Kidney (tissue), 14 donors: ENCODE results near the gene SMIM26. TPM values are rescaled to one million over a fixed set of nuclear protein-coding genes. Genes with fewer than 3 reads are reported as not detected.

ENCODE experiments used
- DNase-seq, 5 donors: peaks; one replicate each; pipeline ENCODE4 v3.0.0-alpha.2; 2013 to 2020
- FAIRE-seq: peaks from 2 replicates; lab custom pipeline; 2012; peaks lifted over from hg19 to GRCh38; lab: Jason Lieb, UNC
- H3K27ac ChIP-seq, 2 donors: one replicate each; pipeline ENCODE4 v1.7.0; 2013; ENCODE audit warnings: low read depth in 2 of 2, low read length in 2 of 2, inconsistent platforms in 1 of 2
- H3K27me3 ChIP-seq: one replicate; pipeline ENCODE4 v1.7.1; 2013; ENCODE audit warnings: low read length, inconsistent platforms; ENCODE audit not compliant: control insufficient read depth, insufficient read depth
- H3K36me3 ChIP-seq, 3 donors: one replicate each; pipeline versions ENCODE4 v1.7.0 to v1.7.1; 2013; ENCODE audit warnings: low read length in 3 of 3, control low read depth in 1 of 3, inconsistent platforms in 1 of 3; ENCODE audit not compliant: insufficient read depth in 3 of 3, control insufficient read depth in 2 of 3
- H3K4me1 ChIP-seq, 3 donors: one replicate each; pipeline versions ENCODE4 v1.7.0 to v1.7.1; 2013; ENCODE audit warnings: low read length in 3 of 3, inconsistent platforms in 1 of 3, low read depth in 1 of 3; ENCODE audit not compliant: control insufficient read depth in 2 of 3, insufficient read depth in 2 of 3
- H3K4me3 ChIP-seq, 3 donors: one replicate each; pipeline versions ENCODE4 v1.7.0 to v1.8.1; 2013; ENCODE audit warnings: low read length in 3 of 3, control low read depth in 1 of 3, inconsistent platforms in 1 of 3
- H3K9ac ChIP-seq, 3 donors: one replicate each; pipeline versions ENCODE4 v1.7.0 to v1.7.1; 2013; ENCODE audit warnings: low read length in 3 of 3, control low read depth in 1 of 3, inconsistent platforms in 1 of 3
- H3K9me3 ChIP-seq, 3 donors: one replicate each; pipeline versions ENCODE4 v1.7.0 to v1.7.1; 2013; ENCODE audit warnings: low read length in 3 of 3, control low read depth in 1 of 3, inconsistent platforms in 1 of 3; ENCODE audit not compliant: control insufficient read depth in 2 of 3, insufficient read depth in 1 of 3
- intact Hi-C: fragments of 100-400 bp; cut with DNase I; formaldehyde crosslinking; loops from one replicate; pipeline ENCODE4 v1.11.1; 2022
- polyA plus RNA-seq: library from polyadenylated mRNA; stranded (reverse); fragments of 350-450 nt; fragmentation: Illumina TruSeq; extraction: RNeasy Lipid Tissue Mini Kit (QIAGEN cat#74804); gene quantifications from one replicate; pipeline ENCODE4 v1.2.3, GENCODE V29; 2014; ENCODE audit warnings: low read depth, low replicate concordance; ENCODE audit not compliant: insufficient read depth
- total RNA-seq: library from RNA; stranded (reverse); fragmentation: NEBNext Ultra II Directional; extraction: Animal tissue kit (Norgen Biotek cat#: 25700); gene quantifications from one replicate; pipeline ENCODE4 v1.2.1, GENCODE V29; 2021
- TF ChIP-seq, protein P1 (sequence below): IDR thresholded peaks from 3 replicates; pipeline ENCODE4 v1.5.1; 2012; ENCODE audit warnings: mild to moderate bottlenecking, moderate library complexity, borderline replicate concordance; ENCODE audit not compliant: insufficient read depth; ENCODE audit errors: extremely low read depth
- donor health status: control.
- donor health status: control.
- donor health status: control.
- donor health status: control.
- donor health status: control.
- donor health status: DM: yes; HTN: yes; CAD: no.
- donor health status: Normal renal cell carcinoma (clear cell type).

Gene SMIM26
- total and polyA plus RNA-seq, 2 donors from 2014 or later, result 60.1 to 207 TPM

DNA sequence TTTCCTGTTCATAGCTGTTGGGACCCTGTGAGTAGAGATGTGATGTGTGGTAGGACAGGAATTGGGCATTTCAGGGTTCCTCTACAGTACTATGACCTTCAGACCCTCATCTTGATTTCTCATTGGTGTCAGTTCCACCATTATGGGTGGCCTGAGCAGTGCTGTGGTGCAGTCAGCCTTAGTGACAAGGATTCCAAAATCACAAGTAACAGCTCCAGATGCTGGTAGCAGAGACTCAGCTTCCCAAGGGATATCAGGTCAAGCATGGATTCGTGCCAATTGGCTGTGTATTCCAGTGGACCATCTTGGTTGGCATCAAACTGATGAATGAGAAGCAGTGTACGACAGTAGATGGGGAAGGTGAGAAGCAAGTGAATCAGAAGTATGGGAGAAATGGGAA, 3.8 kb downstream of the SMIM26 start:
- Histone ChIP-seq H3K4me3 (no peak overlapping the region), H3K9ac (no peak overlapping the region), H3K27ac (no peak overlapping the region), H3K4me1 (no peaks in the 10 kb centered on the region), H3K9me3 (no peaks in the 10 kb centered on the region), H3K27me3 (no peaks in the 10 kb centered on the region), H3K36me3 (peaks cover 0 to 5% (median 4%) of the 10 kb centered on the region in 3 donors)
- FAIRE-seq, result no peak
- TF ChIP-seq, protein P1, sequence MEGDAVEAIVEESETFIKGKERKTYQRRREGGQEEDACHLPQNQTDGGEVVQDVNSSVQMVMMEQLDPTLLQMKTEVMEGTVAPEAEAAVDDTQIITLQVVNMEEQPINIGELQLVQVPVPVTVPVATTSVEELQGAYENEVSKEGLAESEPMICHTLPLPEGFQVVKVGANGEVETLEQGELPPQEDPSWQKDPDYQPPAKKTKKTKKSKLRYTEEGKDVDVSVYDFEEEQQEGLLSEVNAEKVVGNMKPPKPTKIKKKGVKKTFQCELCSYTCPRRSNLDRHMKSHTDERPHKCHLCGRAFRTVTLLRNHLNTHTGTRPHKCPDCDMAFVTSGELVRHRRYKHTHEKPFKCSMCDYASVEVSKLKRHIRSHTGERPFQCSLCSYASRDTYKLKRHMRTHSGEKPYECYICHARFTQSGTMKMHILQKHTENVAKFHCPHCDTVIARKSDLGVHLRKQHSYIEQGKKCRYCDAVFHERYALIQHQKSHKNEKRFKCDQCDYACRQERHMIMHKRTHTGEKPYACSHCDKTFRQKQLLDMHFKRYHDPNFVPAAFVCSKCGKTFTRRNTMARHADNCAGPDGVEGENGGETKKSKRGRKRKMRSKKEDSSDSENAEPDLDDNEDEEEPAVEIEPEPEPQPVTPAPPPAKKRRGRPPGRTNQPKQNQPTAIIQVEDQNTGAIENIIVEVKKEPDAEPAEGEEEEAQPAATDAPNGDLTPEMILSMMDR, result no peak
- DNase-seq, result no peak
- intact Hi-C loops, result no loop called here

DNA sequence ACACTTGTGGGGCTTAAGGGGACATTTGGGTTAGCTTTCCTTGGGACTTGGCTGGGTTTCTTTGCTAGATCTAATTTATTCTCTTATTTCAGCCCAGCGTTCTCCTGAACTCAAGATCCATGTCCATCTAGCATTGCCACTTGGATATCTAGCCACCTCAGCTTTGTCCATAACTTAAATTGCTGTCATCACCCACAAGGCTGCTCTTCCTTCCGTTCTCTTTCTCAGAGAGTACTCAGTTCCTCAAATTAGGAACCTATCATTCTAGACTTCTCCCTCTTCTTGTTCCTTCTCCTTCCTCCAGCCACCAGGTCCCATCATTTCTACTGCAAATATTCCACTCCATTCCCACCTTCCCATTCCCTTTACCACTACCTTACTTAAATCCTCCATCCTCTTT, 4.3 kb downstream of the SMIM26 start:
- TF ChIP-seq, protein P1, result no peak
- FAIRE-seq (no peak), DNase-seq (no peak)
- no peaks in the 10 kb centered on the region for H3K4me1 ChIP-seq
- H3K4me3 ChIP-seq, result no peak overlapping the region
- H3K9me3 ChIP-seq, result no peaks in the 10 kb centered on the region
- no peak overlapping the region for H3K27ac ChIP-seq
- H3K9ac ChIP-seq, result no peak overlapping the region
- intact Hi-C loops, result no loop called here
- H3K36me3 ChIP-seq, result peaks cover 0 to 5% (median 4%) of the 10 kb centered on the region in 3 donors
- no peaks in the 10 kb centered on the region for H3K27me3 ChIP-seq

DNA sequence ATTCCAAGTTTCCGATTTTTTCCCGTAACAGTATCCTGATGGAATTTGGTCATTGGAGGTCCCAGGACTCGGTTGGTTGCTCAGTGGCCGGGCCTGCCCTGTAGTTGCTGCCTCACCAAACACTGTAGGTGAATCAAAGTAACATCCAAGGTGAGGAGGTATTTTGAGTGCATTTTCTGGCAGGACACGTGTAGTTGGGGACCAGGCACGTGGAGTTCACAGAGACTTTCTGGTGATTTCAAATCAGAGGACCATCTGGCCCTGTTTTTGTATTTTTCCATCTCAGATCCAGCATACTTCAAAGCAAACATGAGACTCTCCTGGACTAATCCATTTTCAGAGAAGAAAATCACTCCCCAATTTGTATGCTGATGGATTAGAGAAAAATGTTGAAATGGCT, 10.7 kb downstream of the SMIM26 start:
- TF ChIP-seq, protein P1, result no peak
- H3K9me3 ChIP-seq, result no peaks in the 10 kb centered on the region
- H3K9ac ChIP-seq, result no peak overlapping the region
- no peak overlapping the region for H3K4me3 ChIP-seq
- H3K27ac ChIP-seq, result no peak overlapping the region
- intact Hi-C loops, result no loop called here
- no peaks in the 10 kb centered on the region for H3K4me1 ChIP-seq
- H3K27me3 ChIP-seq, result no peaks in the 10 kb centered on the region
- no peaks in the 10 kb centered on the region for H3K36me3 ChIP-seq
- FAIRE-seq (no peak), DNase-seq (no peak)

DNA sequence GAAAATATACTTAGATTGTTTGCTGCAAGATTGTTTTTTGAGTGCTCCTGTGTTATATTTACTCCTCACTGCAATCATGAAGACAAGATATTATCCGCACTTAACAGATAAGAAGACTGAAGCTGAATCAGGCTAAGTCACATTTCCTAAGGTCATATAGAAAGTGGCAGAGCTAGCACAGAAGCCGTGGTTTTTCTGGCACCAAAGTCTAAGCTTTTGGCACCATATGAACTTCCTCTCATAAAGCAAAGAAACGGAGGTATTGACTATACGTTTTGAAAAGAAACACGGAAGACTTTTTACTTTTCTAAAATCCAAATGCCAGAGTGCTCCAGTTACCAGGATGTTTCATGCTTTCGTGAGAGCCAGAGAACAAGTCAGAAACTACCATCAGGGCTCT, 11.3 kb downstream of the SMIM26 start:
- Histone ChIP-seq H3K9me3 (no peaks in the 10 kb centered on the region), H3K9ac (no peak overlapping the region), H3K4me1 (no peaks in the 10 kb centered on the region), H3K36me3 (no peaks in the 10 kb centered on the region), H3K4me3 (no peak overlapping the region), H3K27ac (no peak overlapping the region), H3K27me3 (no peaks in the 10 kb centered on the region)
- intact Hi-C loops, result no loop called here
- DNase-seq (no peak), FAIRE-seq (no peak)
- TF ChIP-seq, protein P1, result no peak
